HG03442 (cell line): ENCODE data around the gene PRAC2.

Source experiments
- ATAC-seq: cut with Tn5 transposase; IDR thresholded peaks from one replicate; pipeline ENCODE4 v1.9.1; 2021; ENCODE audit warnings: mild to moderate bottlenecking, moderate library complexity; ENCODE audit not compliant: unreplicated experiment

Gene PRAC2

DNA sequence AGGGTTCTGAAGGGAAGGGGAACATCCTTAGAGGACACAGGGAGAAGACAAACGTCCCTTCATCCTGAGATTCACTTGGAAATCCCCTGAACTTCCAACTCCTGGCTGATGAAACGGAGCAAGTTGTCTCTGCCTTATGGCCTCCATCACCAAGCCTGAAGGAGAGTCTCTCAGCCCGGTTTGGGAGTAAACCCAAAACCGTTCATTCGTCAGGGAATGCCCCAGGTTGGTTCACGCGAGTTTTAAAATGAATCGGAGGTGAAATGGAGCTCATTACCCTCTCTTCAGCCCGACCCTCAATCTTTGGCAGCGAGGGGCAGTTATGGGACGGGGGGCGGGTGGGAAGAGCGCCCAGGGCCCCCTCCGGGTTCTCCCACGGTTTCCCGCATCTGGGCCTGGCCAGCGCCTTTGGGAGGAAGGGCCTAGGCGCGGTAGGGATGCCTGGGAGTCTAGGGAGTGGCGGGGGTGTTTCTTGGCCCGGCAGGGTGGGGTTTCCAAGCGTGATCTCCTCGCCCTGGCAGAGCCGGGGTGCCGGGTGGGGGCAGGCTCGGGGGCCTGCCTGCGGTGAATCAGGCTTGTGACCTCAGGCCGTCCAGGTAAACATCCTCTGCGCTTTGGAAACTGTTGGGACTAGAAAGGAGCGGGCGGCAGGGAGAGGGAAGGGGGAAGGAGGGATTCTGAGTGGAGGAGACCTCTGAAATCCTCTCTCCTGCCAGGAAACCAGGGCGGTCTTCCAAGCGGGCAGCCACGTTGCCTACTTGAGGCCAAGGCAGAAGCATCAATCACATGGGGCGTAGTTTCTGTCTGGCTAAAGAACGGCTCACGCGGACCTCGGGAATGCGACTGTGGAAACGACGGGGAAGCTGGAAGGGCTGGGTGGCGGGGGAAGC is 29.7 kb downstream of the PRAC2 start:
- no peak for ATAC-seq

- no peak for ATAC-seq
Observed at GRCh38 chr17:48753794-48754499, 31.0 kb downstream of the PRAC2 start.

- no peak for ATAC-seq
Observed at GRCh38 chr17:48754500-48755261, 31.7 kb downstream of the PRAC2 start.

- no peak for ATAC-seq
Observed at GRCh38 chr17:48755356-48755755, 32.4 kb downstream of the PRAC2 start.

GRCh38 chr17:48756830-48757251 is 33.9 kb downstream of the PRAC2 start:
- ATAC-seq = no peak

DNA sequence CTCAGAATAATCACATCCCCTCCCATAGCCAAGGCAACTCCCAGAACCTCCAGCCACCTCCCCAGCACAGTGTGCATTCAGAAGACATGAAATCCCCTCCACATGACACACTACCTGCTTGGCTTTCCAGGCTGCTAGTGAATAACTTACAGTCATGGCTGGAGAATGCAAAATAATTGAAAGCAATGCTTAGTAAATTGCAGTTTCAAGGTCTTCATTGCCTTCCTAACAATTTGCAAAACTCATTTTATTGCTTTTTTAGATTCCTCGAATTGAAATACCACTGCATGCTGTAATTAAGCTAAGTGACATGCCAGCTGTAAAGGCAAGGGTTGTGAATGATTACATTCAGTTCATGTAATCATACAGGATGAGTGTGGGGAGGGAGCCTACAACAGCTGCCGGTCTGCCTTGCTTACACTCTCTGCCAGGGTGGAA is 34.6 kb downstream of the PRAC2 start:
- no peak for ATAC-seq

- no peak for ATAC-seq
Observed at GRCh38 chr17:48759288-48759687, 36.3 kb downstream of the PRAC2 start.

DNA sequence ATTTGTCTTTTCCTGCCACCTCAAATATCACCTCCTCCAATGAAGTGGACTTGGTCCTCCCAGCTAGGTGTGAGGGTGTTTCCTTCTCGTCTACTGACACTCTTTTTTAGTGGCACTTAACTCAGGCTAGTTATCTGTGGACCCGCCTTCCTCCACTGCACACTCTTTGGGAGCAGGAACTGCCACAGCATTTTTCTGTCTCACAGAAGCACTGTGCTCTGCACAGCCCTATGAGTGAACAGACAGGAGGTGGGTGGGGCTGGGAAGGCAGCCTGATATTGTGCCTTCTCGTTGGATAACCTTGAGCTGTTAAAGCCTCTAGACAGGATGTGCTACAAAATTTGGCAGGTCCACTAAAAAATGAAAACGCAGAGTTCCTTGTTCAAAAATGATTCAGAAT is 37.4 kb downstream of the PRAC2 start:
- ATAC-seq = no peak

- no peak for ATAC-seq
Observed at GRCh38 chr17:48761114-48761513, 38.1 kb downstream of the PRAC2 start.

- ATAC-seq = no peak
Observed at GRCh38 chr17:48767263-48767774, 44.3 kb downstream of the PRAC2 start.

GRCh38 chr17:48769009-48769675 is 46.2 kb downstream of the PRAC2 start:
- no peak for ATAC-seq

DNA sequence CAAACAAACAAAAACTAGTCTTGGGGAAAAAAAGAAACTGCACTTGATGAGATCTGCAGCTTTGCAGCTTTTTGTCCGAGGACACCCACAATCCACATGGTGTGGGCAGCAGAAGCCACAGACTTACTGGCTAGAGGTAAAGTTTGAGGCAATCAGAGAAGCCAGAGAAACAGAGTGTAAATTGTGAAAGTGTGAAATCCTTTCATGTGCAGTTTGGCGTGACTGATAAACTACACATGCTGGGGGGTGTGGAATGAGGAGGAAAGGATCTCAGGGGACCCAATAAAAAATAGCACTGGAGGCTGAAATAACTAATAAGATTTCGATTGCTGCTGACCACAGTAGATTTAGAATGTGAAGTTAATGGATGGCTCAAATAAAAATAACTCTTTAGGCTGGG is 48.0 kb downstream of the PRAC2 start:
- ATAC-seq = no peak

DNA sequence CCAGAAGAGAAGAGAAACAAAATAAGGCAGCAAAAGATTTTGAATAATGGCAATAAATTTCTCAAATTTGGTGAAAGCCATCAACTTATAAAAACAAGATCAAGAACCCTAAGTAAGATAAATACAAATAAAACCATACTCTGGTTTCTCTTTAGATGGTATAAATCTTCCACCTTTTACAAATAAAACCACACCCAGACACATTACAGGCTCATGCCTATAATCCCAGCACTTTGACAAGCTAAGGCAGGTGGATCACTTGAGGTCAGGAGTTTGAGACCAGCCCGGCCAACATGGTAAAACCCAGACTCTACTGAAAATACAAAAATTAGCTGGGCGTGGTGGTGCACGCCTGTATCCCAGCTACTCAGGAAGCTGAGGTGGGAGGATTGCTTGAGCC is 50.3 kb downstream of the PRAC2 start:
- no peak for ATAC-seq
